Activated T-cell treated with anti-CD3 and anti-CD28 coated beads for 1 hour (primary cell): ENCODE measurements around the gene INTS6.

ENCODE experiments used
- DNase-seq: peaks from one replicate; pipeline ENCODE4 v3.0.0-alpha.2; 2020; ENCODE audit warnings: low read depth

INTS6 gene

GRCh38 chr13:51317262-51317661, 135.6 kb downstream of the INTS6 start:
- no peak for DNase-seq

DNA sequence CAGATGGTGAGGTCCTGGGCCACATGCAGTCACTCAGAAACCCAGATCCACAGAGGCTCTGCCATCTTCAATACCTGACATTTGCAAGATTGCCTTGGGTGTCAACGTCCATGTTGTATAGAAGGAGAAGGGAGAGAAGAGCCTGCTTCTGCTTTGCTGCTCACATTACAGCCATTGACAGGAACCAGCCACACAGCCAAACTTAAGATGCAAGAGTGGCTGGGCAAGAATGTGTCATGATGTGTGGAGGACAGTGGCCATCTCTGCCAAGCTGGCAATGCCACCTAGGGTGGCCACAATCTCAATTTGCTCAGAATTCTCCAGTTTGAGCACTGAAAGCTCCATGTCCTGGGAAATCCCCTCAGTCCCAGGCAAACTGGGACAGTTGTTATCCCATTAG, 139.2 kb downstream of the INTS6 start:
- DNase-seq: no peak

GRCh38 chr13:51311957-51312520, 140.8 kb downstream of the INTS6 start:
- no peak for DNase-seq
